GM18498 (cell line): Measurements from ENCODE around the gene SCAANT1.

Source experiments
- ATAC-seq: cut with Tn5 transposase; IDR thresholded peaks from one replicate; pipeline ENCODE4 v1.9.1; 2021; ENCODE audit warnings: mild to moderate bottlenecking, moderate library complexity; ENCODE audit not compliant: unreplicated experiment

SCAANT1 gene

DNA sequence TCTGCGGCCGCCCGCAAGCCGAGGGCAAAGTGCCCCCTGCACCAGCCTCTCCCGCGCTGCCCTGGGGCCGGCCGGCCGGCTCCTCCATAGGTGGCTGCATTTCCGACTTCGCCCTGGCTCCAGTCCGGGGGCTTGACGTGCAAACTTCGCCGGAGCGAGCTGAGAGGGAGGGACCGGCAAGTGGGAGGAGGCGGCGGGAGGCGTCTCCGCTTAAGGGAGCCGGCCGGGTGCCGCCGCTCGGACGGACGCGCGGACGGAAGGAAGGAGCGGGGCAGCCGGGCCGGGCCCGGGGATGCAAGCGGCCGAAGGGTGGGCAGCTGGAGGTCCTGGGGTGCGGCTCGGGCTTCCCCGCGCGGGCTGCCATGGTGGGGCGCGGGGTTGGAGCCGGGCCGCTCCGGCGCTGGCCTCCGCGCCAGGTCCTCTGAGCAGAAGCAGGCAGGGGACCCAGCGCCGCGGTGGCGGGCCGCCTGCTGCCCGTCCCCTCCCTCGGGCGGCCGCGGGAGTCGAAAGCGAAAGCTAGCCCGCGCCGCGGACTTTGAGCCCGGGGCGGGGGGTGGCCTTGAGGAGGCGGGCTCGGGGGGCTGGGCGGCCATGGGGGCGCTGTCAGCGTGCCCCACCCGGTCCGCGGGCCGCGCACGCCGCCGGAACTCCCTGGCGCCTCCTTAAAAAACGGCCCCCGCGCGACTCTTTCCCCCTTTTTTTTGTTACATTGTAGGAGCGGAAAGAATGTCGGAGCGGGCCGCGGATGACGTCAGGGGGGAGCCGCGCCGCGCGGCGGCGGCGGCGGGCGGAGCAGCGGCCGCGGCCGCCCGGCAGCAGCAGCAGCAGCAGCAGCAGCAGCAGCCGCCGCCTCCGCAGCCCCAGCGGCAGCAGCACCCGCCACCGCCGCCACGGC lies at the start of gene SCAANT1:
Gene SCAANT1, minus strand, starts transcription at position 511 of the 895 bp plus-strand sequence.
- peak; percentile 83 for ATAC-seq

DNA sequence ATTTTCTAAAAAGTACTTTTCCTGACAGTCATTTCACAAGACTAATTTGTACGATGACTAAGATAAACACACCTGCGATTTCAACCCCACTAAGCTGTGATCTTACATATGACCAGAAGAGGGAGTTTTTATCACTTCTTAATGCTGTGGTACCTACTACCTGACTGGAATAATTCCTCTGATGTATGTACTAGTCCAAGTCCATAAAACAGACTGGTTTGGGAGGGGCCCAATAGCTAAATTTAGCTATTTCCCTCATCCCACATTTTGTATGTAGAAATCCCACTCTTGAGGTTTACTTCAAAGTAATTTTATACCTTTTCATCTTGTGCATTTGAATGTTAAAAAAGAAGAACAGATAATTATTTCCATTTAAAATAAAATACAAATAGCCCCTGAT lies 49.7 kb upstream of the SCAANT1 start:
- ATAC-seq, result peak; percentile 86

DNA sequence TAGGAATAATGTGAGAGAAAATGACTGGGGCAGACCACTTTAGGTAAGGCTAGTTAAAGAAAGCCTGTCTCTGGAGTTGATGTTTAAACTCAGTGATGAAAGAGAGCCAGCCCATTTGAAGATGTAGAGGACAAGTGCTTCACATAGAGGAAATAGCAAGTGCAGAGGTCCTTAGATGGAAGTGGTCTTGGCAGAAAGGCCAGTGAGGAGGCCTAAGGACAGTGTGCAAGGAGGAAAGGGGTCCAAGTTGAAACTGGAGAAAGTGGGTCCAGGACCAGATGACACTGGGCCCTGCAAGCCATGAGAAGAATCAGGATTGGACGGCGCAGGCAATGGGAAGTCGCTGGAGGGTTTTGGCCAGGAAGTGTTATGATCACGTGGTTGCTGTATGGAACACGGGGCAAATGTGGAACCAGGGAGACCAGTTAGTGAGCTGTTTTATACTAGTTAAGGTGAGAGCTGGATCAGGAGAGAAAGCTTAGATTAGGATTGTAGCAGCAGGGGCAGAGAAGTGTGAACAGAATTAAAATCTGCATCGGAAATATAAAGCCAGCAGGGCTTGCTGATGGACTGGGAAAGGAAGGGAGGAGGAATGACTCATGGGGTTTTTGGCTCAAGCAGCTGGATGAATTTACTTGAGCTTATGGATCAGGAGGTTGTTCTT lies 48.0 kb upstream of the SCAANT1 start:
- ATAC-seq, result no peak

DNA sequence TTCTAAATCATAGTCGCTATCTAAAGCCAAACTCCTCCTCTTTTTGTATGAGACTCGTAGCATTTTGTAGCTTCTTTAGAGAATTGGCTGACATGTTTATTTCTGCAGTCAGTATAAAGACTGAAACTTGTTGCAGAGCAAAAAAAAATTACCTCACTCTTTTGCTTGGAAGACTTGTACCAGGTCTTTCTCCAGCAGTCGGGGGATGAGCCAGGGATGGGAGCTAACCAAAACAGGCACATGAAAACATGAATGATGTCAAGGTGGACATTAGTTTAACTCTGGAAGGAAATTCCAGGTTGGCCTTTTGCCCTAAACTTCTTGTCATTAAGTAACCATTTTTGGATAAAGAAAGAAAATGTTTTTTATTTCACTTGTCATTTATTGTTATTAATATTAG lies 47.0 kb upstream of the SCAANT1 start:
- no peak for ATAC-seq

DNA sequence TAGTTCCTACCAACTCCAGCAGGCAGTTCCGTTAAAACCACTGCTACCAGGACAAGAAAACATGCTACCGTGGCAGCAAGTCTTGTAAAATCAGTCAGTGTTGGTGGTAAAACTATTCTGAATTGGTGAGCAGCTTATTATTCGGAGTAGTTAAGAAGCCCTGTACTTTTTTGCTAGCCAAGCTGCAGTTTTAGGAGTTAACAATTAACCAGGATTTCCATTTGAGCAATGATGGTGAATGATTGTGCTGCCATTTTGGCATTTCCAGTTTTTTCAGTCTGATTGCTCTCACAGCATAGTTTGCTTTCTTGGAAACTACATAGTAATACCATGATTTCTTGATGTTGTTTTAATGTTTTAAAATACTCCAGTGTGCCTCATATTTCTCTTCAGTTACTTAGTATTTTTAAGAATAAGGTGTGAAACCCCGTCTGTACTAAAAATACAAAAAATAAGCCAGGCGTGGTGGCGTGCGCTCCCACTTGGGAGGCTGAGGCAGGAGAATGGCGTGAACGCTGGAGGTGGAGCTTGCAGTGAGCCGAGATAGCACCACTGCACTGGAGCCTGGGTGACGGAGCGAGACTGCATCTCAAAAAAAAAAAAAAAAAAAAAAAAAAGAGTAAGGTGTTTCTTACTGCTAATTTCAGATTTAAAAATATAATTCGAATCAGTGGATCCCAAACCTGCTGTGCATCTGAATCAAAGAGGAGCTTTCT lies 43.8 kb upstream of the SCAANT1 start:
- ATAC-seq, result no peak

DNA sequence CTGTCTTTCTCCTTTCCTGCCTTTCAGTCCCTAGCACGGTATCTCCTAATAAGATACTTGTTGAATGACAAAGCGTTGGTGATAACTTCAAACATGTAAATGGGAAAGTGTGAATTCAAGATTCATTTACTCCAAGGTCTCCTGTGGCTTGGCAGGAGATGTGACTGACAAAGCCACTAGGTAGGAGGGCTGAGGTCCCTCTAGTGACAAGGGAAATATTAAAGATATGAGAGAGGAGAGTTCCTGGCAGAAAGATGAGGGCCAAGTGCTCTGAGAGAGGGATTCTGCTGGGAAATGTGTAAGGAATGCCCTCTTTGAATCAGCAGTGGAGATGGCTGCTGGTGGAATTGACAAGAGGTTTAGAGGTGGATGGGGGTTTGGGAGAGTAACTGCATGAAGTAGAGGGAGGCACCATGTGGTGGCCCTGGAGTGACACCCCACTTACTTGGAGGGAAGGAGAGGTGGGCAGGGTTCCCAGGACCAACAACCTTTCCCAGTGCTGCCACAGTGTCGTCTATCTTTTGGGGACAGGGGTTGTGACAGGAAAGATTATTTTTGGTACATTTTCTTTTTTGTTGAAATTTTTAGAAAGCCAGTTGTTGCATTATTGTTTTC lies 43.0 kb upstream of the SCAANT1 start:
- no peak for ATAC-seq

DNA sequence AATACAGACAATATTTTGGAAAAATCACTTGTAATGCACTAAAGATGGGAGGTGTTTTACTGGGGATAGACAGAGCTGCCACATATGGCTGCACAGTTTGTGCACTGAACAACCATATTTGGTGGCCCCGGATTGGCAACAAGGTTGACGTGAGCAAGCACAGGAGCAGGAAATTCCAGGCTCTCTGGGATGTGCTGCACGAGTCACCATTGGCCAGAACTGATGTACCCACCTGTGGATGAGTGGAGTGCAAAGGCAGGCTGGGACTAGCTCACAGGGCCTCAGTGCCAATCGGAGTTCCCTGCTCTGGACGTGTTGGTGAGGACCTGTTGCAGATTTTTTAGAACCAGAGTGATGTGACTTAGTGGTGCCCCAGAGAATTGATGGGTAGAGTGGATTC lies 42.0 kb upstream of the SCAANT1 start:
- no peak for ATAC-seq

DNA sequence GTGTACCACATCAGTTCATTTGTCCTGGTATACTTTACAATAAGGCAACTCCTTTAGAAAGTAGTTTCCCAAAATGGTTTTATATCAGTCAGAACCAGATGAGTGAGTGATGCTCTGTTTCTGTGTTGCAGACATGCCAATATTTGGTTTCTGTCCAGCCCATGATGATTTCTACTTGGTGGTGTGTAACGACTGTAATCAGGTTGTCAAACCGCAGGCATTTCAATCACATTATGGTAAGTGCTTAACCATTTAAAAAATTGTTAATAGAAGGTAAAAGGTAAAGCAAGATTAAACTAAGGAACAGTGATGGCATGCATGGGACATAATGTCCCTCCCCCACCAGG lies 40.0 kb upstream of the SCAANT1 start:
- no peak for ATAC-seq

DNA sequence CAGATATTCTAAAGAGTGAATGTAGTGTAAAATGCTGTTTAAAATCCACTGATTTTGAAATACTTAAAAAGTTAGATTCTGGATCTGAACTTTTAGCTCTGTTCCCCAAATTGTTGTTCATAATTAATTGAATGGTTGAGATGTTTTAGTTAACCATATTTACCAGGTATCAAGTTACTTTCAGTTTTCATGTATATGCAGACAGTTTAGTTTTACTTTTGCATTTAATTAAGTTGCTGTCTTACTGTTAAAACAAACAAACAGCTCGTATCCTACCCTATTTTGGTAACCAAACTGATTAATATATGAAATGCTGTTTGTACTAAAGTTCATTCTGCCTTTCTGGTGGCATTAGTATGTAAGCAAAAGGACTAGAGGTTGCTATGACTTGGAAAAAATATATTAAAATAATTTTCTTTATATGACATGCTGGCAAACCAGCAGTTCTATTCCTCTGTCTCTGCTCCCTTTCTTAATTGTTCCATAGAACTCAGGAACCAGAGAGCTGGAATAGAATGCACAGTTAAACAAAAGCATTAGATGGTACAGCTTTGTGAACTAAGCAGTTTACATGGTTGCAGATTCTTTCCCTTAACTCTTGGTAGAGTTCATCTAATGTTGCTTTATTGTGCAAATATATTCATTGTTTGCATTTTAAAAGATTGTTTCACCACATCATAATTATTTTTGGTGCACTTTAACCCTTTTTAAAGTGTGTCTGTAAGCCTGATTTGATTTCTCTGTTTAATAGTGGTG lies 39.5 kb upstream of the SCAANT1 start:
- peak; percentile 64 for ATAC-seq

DNA sequence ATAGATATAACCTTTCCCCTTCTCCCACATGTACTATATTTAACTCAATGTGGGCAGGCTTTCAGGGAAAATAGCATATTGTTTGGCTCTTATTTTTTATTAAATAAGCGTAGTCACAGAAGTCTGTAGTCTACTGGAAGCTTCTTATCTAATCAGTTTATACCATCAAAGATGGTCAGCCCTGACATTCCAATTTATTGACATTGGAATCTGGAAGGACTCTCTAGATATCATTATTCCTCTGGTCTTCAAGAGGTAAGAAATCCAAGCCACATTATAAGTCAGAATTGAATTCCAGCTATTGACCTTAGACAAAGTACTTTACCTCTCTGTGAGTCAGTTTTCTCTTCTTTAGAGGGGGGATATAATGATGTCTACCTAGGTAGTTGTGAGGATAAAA lies 38.5 kb upstream of the SCAANT1 start:
- ATAC-seq, result no peak

DNA sequence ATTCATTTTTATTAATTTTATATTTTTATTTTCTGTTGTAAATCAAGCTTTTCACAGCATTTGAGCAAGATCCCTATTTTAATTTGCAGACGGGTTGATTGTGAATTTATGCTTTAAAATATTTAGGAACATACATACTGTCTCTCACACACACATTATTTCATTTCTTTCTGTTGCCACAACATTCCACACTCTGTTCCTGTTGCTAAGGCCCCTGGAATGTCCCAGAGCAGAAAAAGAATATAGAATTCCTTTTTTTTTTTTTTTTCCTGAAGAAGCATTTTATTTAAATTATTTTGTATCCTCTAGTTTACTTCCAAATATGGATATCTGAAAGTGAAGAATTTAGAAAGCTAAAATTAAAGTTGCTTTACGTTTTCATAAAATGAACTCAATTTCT lies 36.8 kb upstream of the SCAANT1 start:
- no peak for ATAC-seq

DNA sequence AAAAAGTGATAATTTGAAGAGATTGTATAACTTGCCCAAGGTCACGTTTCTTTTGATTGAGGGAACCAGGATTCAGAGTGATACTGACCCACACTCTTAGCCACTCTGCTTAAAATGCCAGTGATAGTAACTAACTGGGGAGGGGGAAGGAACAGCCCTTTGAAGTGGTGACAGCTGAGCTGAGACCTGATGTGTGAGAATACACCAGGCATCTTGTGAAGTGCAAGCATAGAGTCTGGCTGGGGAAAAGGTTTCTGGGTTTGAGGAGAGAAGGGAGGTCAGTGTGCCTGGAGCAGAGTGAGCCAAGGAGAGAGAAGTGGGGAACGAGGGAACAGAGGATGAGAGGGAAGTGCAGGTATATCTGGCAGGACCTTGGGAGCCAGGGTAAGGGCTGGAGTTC lies 35.4 kb upstream of the SCAANT1 start:
- no peak for ATAC-seq

DNA sequence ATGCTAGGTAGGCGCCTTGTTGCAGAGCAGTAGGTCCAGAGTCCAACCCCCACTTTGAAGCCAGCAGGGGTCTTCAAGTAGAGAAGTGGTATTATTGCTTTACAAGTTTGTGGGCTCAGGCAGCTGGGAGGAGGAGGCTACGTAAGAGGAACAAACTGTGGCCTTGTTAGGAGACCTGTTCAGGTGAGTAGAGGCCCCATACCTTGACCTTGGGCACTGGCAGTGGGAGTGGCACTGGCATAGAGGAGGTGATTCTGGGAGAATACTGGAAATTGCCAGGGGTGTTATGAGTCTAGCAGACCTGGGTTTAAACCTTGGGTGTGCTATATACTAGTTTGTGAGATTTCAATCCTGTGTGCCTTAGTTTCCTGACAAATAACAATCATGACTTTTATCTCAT lies 34.6 kb upstream of the SCAANT1 start:
- no peak for ATAC-seq

DNA sequence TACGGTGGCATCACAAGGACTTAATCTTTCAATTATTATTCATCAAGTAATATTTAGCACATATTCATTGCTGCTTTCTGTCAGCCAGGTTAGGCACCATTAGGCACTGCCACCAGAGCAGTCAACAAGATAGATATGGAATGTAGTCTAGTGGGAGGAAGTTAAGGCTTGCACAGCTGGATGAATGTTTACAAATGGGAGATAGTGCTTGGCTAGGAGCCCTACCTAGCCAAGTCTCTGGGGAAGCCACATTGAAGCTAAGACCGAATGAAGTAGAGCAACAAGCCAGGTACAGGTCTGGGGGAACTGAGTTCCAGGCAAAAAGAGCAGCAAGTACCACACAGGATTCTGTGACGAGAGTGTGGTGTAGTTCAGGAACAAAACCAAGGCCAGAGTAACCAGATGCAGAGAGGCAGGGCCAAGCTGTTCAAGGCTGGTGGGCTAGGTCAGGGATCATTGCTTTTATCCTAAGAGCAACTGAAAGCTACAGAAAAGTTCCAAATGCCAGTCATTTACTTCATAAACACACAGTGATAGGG lies 33.4 kb upstream of the SCAANT1 start:
- no peak for ATAC-seq

DNA sequence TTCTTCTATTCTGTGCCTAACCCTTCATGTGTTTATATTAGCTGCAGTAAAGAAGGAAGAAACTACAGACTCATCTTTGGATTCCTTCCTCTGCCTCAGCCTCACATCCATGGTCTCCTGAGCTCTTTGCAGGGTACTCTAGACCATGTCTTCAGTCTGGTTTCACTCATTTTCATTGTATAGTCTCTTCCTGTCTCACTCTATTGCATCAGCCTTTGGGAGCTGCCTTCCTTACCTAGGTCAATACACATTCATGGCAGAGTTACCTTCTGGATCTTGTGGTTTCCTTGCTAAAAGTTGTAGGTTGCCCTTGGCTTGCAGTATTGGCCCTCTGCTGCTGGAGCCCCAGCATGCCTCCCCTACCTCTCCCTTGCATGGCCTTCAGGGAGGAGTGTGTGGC lies 31.5 kb upstream of the SCAANT1 start:
- ATAC-seq, result no peak

DNA sequence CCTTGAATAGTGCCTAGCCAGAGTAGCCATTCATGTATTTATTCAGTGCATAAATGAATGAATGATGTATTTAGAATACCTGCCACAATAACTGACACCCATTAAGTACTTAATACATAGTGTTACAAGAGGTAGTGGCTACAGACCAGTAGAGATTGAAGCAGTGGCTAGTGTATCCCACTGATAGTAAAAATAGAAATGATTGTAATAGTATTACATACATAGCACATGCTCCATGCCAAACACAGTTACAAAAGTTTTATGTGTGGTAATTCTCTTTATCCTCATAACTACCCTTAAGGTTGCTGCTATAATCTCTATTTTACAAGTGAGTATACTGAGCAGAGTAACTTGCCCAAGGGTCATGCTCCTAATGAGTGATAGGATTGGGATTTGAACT lies 30.3 kb upstream of the SCAANT1 start:
- ATAC-seq, result no peak

DNA sequence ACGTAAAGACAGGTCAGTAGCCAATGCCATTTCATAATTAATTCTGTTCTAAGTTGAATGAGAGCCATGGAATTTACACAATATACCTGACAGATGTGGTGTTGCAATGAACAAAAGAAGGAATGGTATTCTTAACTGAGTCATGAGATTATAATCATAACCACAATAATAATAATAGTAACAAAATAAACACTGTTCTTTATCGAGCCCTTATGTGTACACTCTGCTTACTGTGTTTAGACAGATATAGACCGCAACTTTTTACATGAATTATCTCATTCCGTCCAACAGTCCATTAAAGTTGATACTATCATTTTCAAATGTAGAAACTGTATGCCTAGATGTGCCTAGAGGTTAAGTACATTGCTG lies 28.2 kb upstream of the SCAANT1 start:
- no peak for ATAC-seq

DNA sequence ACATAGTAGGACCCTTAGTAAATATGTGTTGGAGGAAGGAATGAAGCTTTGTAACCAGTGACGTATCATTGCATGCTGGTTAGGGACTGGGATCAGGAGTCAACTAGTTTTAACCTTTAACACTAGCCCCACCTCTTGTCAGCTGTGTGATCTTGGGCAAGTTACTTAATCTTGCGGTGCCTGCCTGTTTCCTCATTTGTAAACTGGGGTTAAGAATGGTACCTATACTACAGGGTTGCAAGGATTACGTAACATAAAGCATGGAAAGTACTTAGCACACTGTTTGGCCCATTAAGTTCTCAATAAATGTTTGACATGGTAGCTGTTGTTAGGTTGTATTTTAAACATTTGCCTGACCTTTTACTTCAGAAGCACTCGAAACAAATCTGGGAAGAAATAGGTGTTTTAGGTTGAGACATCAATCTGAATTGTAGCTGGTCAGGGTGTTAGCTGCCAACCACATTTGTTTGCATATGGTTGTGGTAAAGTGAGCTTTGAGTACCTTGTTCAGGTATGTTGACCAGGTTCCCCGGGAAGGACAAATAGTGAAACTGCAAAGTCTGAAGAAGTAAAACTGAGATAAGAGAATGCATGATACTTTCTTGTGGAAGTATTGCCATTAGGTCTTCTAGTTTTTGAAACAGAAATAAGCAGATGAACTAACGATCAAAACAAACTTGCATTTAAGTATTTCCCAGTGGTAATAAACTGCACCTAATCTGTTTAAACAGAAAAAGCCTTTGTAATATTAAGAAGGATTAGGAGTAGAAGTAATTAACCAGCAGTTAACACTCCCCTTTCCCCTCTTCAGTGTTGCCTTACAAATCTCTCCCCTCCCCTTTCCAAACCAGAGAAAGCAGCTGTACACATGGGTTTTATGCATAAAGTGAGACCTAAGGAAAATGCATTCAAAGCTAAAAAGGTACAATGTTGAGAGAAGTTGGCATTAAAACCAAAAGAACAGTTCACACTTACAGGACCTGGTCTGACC lies 25.8 kb upstream of the SCAANT1 start:
- peak; percentile 71 for ATAC-seq

DNA sequence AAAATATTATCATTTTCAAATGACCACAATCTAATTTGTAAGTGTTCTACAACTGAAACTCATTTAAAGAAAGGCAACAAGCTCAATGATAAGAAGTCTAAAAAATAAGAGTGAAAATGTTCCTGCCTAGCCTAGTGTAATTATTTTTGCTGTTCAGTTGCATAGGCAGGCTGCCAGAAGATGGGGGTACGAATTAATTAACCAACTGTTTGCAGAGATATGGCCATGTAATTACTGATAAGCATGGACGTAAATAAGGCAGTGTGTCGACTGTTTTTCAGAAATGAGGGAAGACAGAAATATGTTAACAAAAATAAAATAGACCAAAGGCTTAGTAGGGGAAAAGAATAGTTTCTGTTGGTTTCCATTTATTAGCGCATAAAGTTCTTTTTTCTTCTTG lies 24.7 kb upstream of the SCAANT1 start:
- no peak for ATAC-seq
